Thymus (tissue), 11 donors: ENCODE data around the gene ELOVL7. TPM values are rescaled to one million over a fixed set of nuclear protein-coding genes. Genes with fewer than 3 reads are reported as not detected.

ENCODE experiments used
- DNase-seq, 9 donors: peaks; one replicate each; pipeline ENCODE4 v3.0.0-alpha.2; 2013; ENCODE audit warnings: low spot score in 9 of 9, low read depth in 6 of 9, missing footprints in 1 of 9
- H3K27ac ChIP-seq, 2 donors: one replicate each; pipeline ENCODE4 v1.5.1; 2013; ENCODE audit warnings: control low read depth in 1 of 2, low read depth in 1 of 2, low read length in 1 of 2, mild to moderate bottlenecking in 1 of 2, moderate library complexity in 1 of 2
- H3K27me3 ChIP-seq, 2 donors: one replicate each; pipeline ENCODE4 v1.5.1; 2013; ENCODE audit warnings: low read length in 1 of 2; ENCODE audit not compliant: control insufficient read depth in 2 of 2, insufficient read depth in 1 of 2
- H3K36me3 ChIP-seq, 2 donors: one replicate each; pipeline ENCODE4 v1.5.1; 2013; ENCODE audit warnings: low read length in 1 of 2, mild to moderate bottlenecking in 1 of 2, moderate library complexity in 1 of 2; ENCODE audit not compliant: control insufficient read depth in 2 of 2, insufficient read depth in 2 of 2
- H3K4me1 ChIP-seq, 2 donors: one replicate each; pipeline ENCODE4 v1.5.1; 2013; ENCODE audit warnings: low read length in 2 of 2; ENCODE audit not compliant: control insufficient read depth in 2 of 2, insufficient read depth in 2 of 2
- H3K4me3 ChIP-seq, 2 donors: one replicate each; pipeline ENCODE4 v1.5.1; 2013; ENCODE audit warnings: low read length in 2 of 2, control low read depth in 1 of 2, mild to moderate bottlenecking in 1 of 2
- H3K9me3 ChIP-seq, 2 donors: one replicate each; pipeline ENCODE4 v1.5.1; 2013; ENCODE audit warnings: low read length in 1 of 2, mild to moderate bottlenecking in 1 of 2; ENCODE audit not compliant: control insufficient read depth in 2 of 2, insufficient read depth in 1 of 2
- WGBS: extraction: QIAGEN DNeasy Blood & Tissue Kit; methylation state at CpG from one replicate; pipeline ENCODE4 v1.1.7; 2013; 5-methylcytosine and 5-hydroxymethylcytosine counted together
- polyA plus RNA-seq: library from polyadenylated mRNA; stranded (reverse); fragments of 200-250 nt; gene quantifications from one replicate; pipeline ENCODE4 v1.2.3, GENCODE V29; 2013
- total RNA-seq: library from RNA; stranded (reverse); fragments of 120-200 nt; gene quantifications from one replicate; pipeline ENCODE4 v1.2.4, GENCODE V29; 2013
- donor health status: healthy.

ELOVL7 gene
- total and polyA plus RNA-seq, 2 donors, result 0.47 to 5.4 TPM

DNA sequence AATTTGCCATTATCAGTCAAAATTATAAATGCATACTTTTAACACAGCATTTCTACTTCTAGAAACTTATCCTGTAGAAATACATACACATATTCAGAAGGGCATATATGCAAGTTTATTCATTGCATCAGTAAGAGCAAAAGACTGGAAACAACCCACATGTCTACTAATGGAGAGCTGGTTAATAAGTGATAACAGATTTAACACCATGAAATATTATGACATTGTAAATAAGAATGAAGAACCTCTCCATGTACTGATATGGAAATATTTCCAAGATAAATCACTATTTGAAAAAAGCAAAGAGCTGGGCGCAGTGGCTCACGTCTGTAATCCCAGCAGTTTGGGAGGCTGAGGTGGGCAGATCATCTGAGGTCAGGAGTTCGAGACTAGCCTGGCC, 54.5 kb downstream of the ELOVL7 start:
- no peaks in the 10 kb centered on the region for H3K36me3 ChIP-seq
- 83% methylated on average over 3 of the region's 3 CpGs for WGBS
- DNase-seq, result no peak
- no peak overlapping the region for H3K4me3 ChIP-seq
- H3K9me3 ChIP-seq, result no peaks in the 10 kb centered on the region
- H3K27me3 ChIP-seq, result no peaks in the 10 kb centered on the region
- H3K27ac ChIP-seq, result no peak overlapping the region
- no peaks in the 10 kb centered on the region for H3K4me1 ChIP-seq

DNA sequence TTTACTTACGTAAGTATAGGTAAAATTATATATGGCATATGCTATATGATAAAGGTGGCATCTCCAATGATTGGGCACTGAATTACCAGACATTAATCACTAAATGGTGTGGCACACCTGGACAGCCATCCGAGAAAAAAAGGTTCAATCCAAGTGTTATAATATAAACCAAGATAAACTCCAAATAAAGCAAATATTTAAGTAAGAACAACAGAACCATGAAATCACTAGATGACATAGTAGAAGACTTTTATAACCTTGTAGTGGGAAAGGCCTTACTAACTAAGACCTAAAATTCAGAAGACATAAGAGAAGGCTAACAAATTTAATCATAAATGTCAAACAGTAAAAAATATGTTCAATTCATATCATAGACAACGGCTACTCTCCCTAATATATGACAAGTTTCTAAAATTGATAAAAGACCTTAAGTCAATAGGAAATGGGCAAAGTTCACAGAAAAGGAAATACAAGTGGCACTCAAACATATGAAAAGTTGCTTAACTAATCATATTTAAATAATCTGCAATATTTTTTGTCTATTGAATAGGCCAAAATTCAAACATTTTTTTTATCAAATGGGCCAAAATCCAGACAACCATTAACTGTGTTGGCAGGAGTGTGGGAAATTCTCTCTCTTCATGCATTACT, 55.1 kb downstream of the ELOVL7 start:
- Histone ChIP-seq H3K27ac (no peak overlapping the region), H3K36me3 (no peaks in the 10 kb centered on the region), H3K4me3 (no peak overlapping the region), H3K9me3 (no peaks in the 10 kb centered on the region), H3K4me1 (no peaks in the 10 kb centered on the region), H3K27me3 (no peaks in the 10 kb centered on the region)
- 98% methylated on average over 3 of the region's 3 CpGs for WGBS
- DNase-seq, result no peak

DNA sequence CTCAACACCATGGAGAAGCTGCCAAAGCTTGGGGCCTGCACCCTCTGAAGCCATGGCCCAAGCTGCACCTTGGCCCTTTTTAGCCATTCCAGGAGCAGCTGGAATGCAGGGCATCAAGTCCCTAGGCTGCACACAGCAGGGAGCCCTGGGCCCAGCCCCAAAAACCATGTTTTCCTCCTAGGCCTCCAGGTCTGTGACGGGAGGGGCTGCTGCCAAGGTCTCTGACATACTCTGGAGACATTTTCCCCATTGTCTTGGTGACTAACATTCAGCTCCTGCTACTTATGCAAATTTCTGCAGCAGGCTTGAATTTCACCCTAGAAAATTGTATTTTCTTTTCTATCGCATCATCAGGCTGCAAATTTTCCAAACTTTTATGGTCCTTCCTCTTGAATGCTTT, 64.6 kb downstream of the ELOVL7 start:
- no peaks in the 10 kb centered on the region for H3K27me3 ChIP-seq
- no peak for DNase-seq

DNA sequence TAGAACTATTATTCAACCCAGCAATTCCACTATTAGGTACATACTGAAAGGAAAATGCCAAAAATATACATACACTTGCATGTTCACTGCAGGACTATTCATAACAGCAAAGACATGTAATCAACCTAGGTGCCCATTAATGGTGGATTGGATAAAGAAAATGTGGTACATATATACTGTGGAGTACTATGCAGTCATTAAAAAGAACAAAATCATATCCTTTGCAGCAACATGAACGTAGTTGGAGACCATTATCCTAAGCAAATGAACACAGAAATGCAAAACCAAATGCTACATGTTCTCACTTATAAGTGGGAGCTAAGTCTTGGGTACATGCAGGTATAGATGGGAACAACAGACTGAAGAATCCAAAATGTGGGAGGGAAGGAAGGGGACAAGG, 67.7 kb downstream of the ELOVL7 start:
- WGBS, result 85% methylated on average over 1 of the region's 1 CpG
- H3K27ac ChIP-seq, result no peak overlapping the region
- H3K4me3 ChIP-seq, result no peak overlapping the region
- no peaks in the 10 kb centered on the region for H3K36me3 ChIP-seq
- no peaks in the 10 kb centered on the region for H3K9me3 ChIP-seq
- no peak for DNase-seq
- no peaks in the 10 kb centered on the region for H3K27me3 ChIP-seq
- H3K4me1 ChIP-seq, result no peaks in the 10 kb centered on the region

More for the DNA sequence above, 64.6 kb downstream of the ELOVL7 start:
- H3K9me3 ChIP-seq, result no peaks in the 10 kb centered on the region
- H3K36me3 ChIP-seq, result no peaks in the 10 kb centered on the region
- WGBS, result 95% methylated on average over 2 of the region's 2 CpGs
- no peaks in the 10 kb centered on the region for H3K4me1 ChIP-seq
- H3K27ac ChIP-seq, result no peak overlapping the region
- no peak overlapping the region for H3K4me3 ChIP-seq

DNA sequence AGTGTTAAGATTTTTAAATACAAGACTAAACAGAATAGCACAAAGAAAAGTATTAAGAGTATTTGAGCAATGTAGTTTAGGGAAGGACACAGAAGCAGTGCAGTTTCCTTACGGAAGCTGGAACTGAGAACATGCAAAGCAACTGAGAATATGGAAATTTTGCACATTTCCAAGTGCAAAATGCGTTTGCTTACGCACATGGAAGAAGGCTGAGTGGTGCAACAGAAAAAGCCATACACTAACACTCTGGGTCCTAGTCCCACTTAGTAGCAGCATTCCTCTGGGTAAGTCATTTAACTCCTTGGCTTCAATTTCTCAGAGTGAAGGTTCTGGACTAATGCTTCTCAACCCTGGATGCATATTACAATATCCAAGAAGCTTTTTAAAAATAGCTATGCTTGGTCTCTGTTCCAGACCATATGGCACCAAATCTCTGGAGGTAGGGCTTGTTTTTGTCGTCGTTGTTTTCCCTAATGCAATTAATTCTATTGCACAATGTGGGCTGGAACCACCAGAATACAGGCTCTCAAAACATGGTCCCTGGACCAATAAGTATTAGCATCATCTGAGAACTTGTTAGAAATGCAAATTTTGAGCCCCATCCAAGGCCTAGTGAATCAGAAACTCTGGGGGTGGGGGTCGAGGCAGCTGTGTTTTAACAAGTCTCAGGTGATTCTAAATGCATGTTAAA, 78.9 kb downstream of the ELOVL7 start:
- WGBS, result 91% methylated on average over 6 of the region's 6 CpGs
- H3K9me3 ChIP-seq, result no peaks in the 10 kb centered on the region
- DNase-seq, result no peak
- H3K4me1 ChIP-seq, result no peaks in the 10 kb centered on the region
- H3K4me3 ChIP-seq, result no peak overlapping the region
- H3K36me3 ChIP-seq, result no peaks in the 10 kb centered on the region
- H3K27ac ChIP-seq, result no peak overlapping the region
- H3K27me3 ChIP-seq, result no peaks in the 10 kb centered on the region

DNA sequence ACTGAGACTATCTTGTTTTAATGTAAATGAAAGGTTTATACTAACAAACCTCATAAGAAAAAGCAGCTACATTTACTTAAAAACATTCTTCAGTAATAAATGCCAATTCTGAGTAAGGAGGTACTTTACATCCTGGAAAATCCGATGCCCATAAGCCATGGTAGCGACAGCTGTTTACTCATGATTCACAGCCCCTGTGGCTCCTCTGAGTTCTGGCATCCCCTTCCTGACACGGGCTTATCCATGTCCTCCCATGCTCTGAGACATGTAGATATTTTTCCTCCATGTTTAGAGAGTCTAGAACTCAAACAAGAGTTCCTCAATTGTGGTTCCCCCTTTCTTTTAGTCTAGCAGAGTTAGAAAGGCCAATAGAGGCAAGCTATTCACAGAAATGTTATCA, 81.0 kb downstream of the ELOVL7 start:
- DNase-seq, result no peak
- Histone ChIP-seq H3K4me1 (no peaks in the 10 kb centered on the region), H3K36me3 (no peaks in the 10 kb centered on the region), H3K4me3 (no peak overlapping the region), H3K27ac (no peak overlapping the region), H3K9me3 (no peaks in the 10 kb centered on the region), H3K27me3 (no peaks in the 10 kb centered on the region)
- WGBS, result 86% methylated on average over 3 of the region's 3 CpGs

DNA sequence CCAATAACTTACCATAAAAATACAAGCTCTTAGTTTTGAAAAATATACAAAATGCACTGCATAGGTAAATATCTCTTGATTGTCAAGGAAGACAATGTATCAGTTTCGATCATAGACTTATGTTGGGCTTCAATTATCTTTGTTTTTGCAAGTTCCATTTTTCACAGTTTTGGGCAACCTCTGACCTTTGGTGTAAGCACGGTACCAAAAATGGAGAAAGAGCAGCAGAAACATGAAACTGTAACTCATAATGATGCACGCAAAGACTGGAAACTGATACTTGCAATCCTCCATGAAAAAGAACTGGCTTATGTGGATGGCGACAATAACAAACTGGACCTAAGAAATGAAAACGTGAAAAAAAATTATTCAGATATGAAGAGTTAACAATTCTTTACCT, 89.6 kb downstream of the ELOVL7 start:
- DNase-seq, result no peak
- Histone ChIP-seq H3K9me3 (no peaks in the 10 kb centered on the region), H3K36me3 (no peaks in the 10 kb centered on the region), H3K4me3 (no peak overlapping the region), H3K27ac (no peak overlapping the region), H3K27me3 (no peaks in the 10 kb centered on the region), H3K4me1 (no peaks in the 10 kb centered on the region)
- WGBS, result 97% methylated on average over 5 of the region's 5 CpGs

DNA sequence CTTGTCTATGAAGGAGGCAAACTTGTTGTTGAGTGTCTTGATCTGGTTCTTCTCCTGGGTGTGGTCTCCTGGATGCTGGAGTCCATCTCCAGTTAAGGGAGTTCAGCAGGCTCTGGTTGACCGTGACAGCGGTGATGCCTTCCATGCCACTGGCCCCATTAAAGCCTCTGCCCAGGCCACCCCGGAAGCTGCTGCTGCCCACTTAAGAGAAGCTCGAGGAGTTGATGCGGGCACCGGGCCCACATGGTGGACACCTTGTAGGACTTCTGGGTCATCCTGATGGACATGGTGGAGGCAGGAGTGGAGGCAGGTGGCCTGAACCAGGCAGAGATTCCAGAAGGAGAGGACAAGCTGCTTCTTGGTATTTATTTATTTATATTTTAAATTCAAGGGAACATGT, 99.4 kb downstream of the ELOVL7 start:
- DNase-seq, result no peak
- 96% methylated on average over 6 of the region's 6 CpGs for WGBS
- H3K4me1 ChIP-seq, result no peaks in the 10 kb centered on the region
- H3K27me3 ChIP-seq, result no peaks in the 10 kb centered on the region
- H3K4me3 ChIP-seq, result no peak overlapping the region
- H3K9me3 ChIP-seq, result peaks cover 0 to 3% of the 10 kb centered on the region in 2 donors
- H3K36me3 ChIP-seq, result no peaks in the 10 kb centered on the region
- H3K27ac ChIP-seq, result no peak overlapping the region

DNA sequence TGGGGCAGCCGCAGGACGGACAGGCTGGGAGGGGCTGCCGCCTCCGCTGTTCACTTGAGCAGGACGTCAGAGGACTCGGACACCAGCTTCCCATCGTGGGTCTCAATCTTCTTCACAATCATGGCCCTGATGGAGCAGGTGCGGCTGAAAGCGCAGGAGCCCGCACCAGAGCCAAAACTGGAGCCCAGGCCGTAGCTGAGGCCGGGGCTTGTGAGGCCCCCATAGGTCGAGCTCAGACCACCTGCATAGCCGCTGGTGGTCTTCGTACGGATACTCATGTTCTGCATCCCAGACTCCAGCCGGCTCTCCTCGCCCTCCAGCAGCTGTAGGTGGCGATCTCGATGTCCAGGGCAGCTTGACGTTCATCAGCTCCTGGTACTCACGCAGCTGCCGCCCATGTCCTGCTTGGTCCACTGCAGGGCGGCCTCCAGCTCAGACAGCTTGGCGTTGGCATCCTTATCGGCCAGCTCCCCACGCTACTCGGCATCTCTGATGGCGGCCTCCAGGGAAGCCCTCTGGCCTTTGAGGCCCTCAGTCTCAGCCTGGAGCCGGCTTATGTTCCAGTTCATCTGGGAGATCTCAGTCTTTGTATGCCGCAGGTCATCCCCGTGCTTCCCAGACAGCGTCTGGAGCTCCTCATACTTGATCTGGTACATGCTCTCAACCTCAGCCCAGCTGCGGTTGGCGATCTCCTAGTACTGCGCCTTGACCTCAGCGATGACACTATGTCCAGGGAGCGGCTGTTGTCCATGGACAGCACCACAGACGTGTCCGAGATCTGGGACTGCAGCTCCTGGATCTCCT, 100.4 kb downstream of the ELOVL7 start:
- Histone ChIP-seq H3K4me1 (no peaks in the 10 kb centered on the region), H3K9me3 (peaks cover 0 to 8% of the 10 kb centered on the region in 2 donors), H3K4me3 (no peak overlapping the region), H3K36me3 (no peaks in the 10 kb centered on the region), H3K27me3 (no peaks in the 10 kb centered on the region), H3K27ac (no peak overlapping the region)
- no peak for DNase-seq
- WGBS, result 97% methylated on average over 40 of the region's 40 CpGs
